Upper lobe of right lung (tissue), 1 donor: ENCODE results near the gene PAX1. TPM values are rescaled to one million over a fixed set of nuclear protein-coding genes. Genes with fewer than 3 reads are reported as not detected.

Source experiments
- ATAC-seq: fragments of 200-7000 bp; cut with Tn5 transposase; one replicate; pipeline ENCODE4 v1.9.1; 2020; ENCODE audit warnings: mild to moderate bottlenecking, moderate library complexity
- DNase-seq: peaks from one replicate; pipeline ENCODE4 v3.0.0-alpha.2; 2020
- H3K27ac ChIP-seq: fragments of 200-600 bp; one replicate; pipeline ENCODE4 v1.8.0; 2022
- H3K27me3 ChIP-seq: fragments of 200-600 bp; one replicate; pipeline ENCODE4 v1.8.0; 2022; ENCODE audit warnings: mild to moderate bottlenecking
- H3K36me3 ChIP-seq: fragments of 200-600 bp; one replicate; pipeline ENCODE4 v1.8.0; 2022
- H3K4me1 ChIP-seq: fragments of 200-600 bp; one replicate; pipeline ENCODE4 v1.8.0; 2022
- H3K4me3 ChIP-seq: fragments of 200-600 bp; one replicate; pipeline ENCODE4 v1.8.0; 2022; ENCODE audit warnings: mild to moderate bottlenecking
- H3K9me3 ChIP-seq: fragments of 200-600 bp; one replicate; pipeline ENCODE4 v1.8.0; 2022
- CTCF ChIP-seq: fragments of 200-600 bp; IDR thresholded peaks from one replicate; pipeline ENCODE4 v1.8.0; 2022; ENCODE audit warnings: antibody characterized with exemption
- intact Hi-C: fragments of 100-400 bp; cut with DNase I; formaldehyde crosslinking; loops from one replicate; pipeline ENCODE4 v1.11.0; 2022
- total RNA-seq: library from RNA; stranded (reverse); fragmentation: NEBNext Ultra II Directional; extraction: Animal tissue kit (Norgen Biotek cat#: 25700); gene quantifications from one replicate; pipeline ENCODE4 v1.2.1, GENCODE V29; 2021
- donor health status: DM: no; HTN: yes; CAD: no; lungs with severe emphysema.

The PAX1 gene
- total RNA-seq, 1 donor from 2014 or later: not detected

GRCh38 chr20:21682521-21682954 is 22.9 kb upstream of the PAX1 start:
- no peaks in the 10 kb centered on the region for H3K27me3 ChIP-seq
- H3K4me3 ChIP-seq: no peak overlapping the region
- no peaks in the 10 kb centered on the region for H3K9me3 ChIP-seq
- ATAC-seq (no peak), DNase-seq (no peak)
- no peak overlapping the region for H3K27ac ChIP-seq
- intact Hi-C loops: no loop called here
- no peaks in the 10 kb centered on the region for H3K36me3 ChIP-seq
- no peaks in the 10 kb centered on the region for H3K4me1 ChIP-seq
- no peak for TF ChIP-seq CTCF

- DNase-seq (no peak), ATAC-seq (no peak)
- no peaks in the 10 kb centered on the region for H3K4me1 ChIP-seq
- H3K27ac ChIP-seq: no peak overlapping the region
- no peaks in the 10 kb centered on the region for H3K36me3 ChIP-seq
- H3K9me3 ChIP-seq: no peaks in the 10 kb centered on the region
- no peaks in the 10 kb centered on the region for H3K27me3 ChIP-seq
- no peak overlapping the region for H3K4me3 ChIP-seq
- intact Hi-C loops: no loop called here
- no peak for TF ChIP-seq CTCF
Observed at GRCh38 chr20:21684671-21685070, 20.8 kb upstream of the PAX1 start.

DNA sequence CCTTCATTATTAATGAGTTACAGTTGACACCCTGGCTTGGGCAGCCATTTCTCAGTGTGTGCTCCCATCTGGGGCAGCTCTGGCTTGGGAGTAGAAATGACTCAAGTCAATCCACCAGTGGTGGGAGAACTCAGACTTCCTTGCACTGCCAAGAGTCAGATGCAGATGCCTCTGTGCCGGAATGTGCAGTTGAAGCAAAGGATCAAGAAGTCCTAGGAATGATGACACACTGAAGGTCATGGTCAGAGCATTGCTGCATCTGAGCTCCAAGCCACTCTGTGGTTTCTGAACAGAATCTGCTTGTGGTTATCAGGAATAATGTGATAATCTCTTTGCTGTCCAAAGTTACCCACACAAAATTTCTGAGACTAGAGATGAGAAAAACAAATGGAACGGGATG is 19.5 kb upstream of the PAX1 start:
- Histone ChIP-seq H3K36me3 (no peaks in the 10 kb centered on the region), H3K4me3 (no peak overlapping the region), H3K27ac (no peak overlapping the region), H3K9me3 (no peaks in the 10 kb centered on the region), H3K4me1 (no peaks in the 10 kb centered on the region), H3K27me3 (no peaks in the 10 kb centered on the region)
- no peak for TF ChIP-seq CTCF
- intact Hi-C loops: no loop called here
- no peak for ATAC-seq
- DNase-seq: no peak

GRCh38 chr20:21693322-21693721 is 12.1 kb upstream of the PAX1 start:
- no peak overlapping the region for H3K4me3 ChIP-seq
- no peak for DNase-seq
- no peaks in the 10 kb centered on the region for H3K4me1 ChIP-seq
- ATAC-seq: no peak
- no peak for TF ChIP-seq CTCF
- no peaks in the 10 kb centered on the region for H3K9me3 ChIP-seq
- H3K27ac ChIP-seq: no peak overlapping the region
- intact Hi-C loops: no loop called here
- peaks cover 32% of the 10 kb centered on the region for H3K27me3 ChIP-seq
- H3K36me3 ChIP-seq: no peaks in the 10 kb centered on the region

DNA sequence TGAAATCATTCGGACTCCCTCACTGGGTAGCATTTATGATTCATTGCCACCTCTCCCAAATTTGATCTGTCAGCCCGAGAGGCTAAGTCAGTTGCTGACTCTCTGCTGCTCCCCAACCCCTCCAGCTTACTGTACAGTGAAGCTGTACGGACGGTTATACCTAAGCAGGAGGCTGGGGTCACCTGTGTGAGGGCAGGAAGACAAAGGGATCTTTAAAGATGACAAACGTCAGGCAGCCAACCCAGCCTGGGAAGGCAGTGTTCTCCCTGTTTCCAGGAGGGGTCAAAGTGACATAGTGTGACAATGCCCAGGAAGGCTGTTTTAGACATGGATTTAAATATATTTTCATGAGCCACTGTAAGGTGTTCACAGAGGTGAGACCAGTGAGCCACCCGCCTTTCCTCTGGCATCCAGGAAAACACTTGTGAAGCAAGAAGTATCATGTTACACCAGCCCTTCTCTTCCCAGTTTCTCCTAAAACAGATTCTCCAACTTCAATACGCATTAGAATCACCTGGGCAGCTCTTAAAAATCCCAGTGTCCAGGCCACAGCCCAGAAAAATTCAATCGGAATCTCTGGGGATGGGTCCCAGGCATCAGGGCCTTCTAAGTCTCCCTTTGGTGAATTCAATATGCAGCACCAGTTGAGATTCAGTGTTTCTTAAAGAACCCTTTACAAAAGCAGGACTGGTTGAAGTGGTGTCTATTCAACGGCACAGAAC is 6.8 kb upstream of the PAX1 start:
- Histone ChIP-seq H3K4me3 (no peak overlapping the region), H3K27ac (no peak overlapping the region), H3K27me3 (peaks cover 81% of the 10 kb centered on the region), H3K36me3 (no peaks in the 10 kb centered on the region), H3K9me3 (no peaks in the 10 kb centered on the region), H3K4me1 (no peaks in the 10 kb centered on the region)
- intact Hi-C loops: no loop called here
- no peak for ATAC-seq
- no peak for TF ChIP-seq CTCF
- DNase-seq: no peak

GRCh38 chr20:21699216-21699508 is 6.3 kb upstream of the PAX1 start:
- no peak for TF ChIP-seq CTCF
- intact Hi-C loops: no loop called here

More at GRCh38 chr20:21699216-21699508, 6.3 kb upstream of the PAX1 start:
- no peak for DNase-seq
- Histone ChIP-seq H3K27me3 (peaks cover 81% of the 10 kb centered on the region), H3K4me1 (no peaks in the 10 kb centered on the region), H3K27ac (no peak overlapping the region), H3K9me3 (no peaks in the 10 kb centered on the region), H3K4me3 (no peak overlapping the region), H3K36me3 (no peaks in the 10 kb centered on the region)
- ATAC-seq: no peak
